ENCODE data around the gene DCLRE1B. TPM values are rescaled to one million over a fixed set of nuclear protein-coding genes. Genes with fewer than 3 reads are reported as not detected.

The DCLRE1B gene
- total RNA-seq, 1 experiment from 2014 or later, result 9.4 TPM

DNA sequence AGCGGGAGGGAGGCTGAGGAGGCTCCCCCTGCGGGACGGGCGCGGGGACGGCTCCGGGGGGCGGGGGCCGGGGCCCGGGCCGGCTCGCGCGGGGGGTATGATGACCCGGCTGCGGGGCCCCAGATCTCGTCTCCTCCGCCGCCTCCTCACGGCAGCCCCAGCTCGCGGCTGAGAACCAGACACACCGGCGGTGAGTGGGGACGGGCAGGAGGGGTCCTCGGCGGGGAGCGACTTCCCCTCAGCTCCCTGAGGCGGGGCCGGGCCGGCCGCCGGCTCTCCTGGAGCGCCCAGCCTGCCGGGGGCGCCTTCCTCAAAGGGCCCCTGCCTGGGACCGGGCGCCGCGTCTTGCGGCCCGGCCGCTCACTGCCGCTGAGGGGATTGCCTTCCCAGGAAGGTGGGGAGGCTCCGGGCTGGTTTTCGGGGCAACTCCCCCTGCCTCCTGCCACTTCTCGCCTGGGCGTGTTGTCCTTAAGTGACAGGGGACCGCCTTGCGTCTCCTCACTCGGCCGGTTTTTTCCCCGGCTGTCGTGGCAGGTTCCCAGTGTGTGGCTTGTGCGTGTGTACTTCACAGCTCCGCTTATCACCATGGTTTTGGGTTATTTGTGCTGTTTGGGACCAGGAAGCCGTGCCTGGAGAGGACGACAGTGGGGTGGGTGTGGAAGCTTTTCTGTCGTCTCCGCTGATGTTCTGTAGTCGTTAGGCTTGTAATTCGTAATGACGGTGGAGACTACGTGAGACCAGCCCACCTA, 24.8 kb downstream of the DCLRE1B start:
- Mint-ChIP-seq H3K4me3 (peak overlapping the region; percentile 93), H3K9me3 (no peaks in the 10 kb centered on the region), H3K27ac (peak overlapping the region; percentile 84), H3K36me3 (no peaks in the 10 kb centered on the region), H3K4me1 (peaks cover 36% of the 10 kb centered on the region), H3K27me3 (ENCODE audit: low read depth) (peaks cover 10% of the 10 kb centered on the region)
- DNase-seq (ENCODE audit: low spot score) (no peak), ATAC-seq (peak; percentile 36)
- POLR2A ChIA-PET, result interaction anchor here (0.5 to 2.7 kb wide), 4 partner anchors 9 to 152 kb away, joined by 4 to 23 read pairs (median 5); partner anchors contain the start of genes AP4B1 and DCLRE1B
- CTCF ChIA-PET, result interaction anchor here (0.6 to 3.4 kb wide), 6 partner anchors 10 to 95 kb away, joined by 3 to 19 read pairs (median 3); partner anchors contain the start of genes AP4B1 and DCLRE1B
- TF ChIP-seq TCF7 (CRISPR knock-in tag; IDR thresholded peaks at IDR 0.05; ENCODE audit: low read depth), result 0 out of 2 replicates have a peak, but pooled peaks have one; percentile 30
- TF ChIP-seq FOXK1 (CRISPR knock-in tag; IDR thresholded peaks at IDR 0.05), result peak; percentile 69
- TF ChIP-seq, protein P1, sequence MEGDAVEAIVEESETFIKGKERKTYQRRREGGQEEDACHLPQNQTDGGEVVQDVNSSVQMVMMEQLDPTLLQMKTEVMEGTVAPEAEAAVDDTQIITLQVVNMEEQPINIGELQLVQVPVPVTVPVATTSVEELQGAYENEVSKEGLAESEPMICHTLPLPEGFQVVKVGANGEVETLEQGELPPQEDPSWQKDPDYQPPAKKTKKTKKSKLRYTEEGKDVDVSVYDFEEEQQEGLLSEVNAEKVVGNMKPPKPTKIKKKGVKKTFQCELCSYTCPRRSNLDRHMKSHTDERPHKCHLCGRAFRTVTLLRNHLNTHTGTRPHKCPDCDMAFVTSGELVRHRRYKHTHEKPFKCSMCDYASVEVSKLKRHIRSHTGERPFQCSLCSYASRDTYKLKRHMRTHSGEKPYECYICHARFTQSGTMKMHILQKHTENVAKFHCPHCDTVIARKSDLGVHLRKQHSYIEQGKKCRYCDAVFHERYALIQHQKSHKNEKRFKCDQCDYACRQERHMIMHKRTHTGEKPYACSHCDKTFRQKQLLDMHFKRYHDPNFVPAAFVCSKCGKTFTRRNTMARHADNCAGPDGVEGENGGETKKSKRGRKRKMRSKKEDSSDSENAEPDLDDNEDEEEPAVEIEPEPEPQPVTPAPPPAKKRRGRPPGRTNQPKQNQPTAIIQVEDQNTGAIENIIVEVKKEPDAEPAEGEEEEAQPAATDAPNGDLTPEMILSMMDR (IDR thresholded peaks at IDR 0.05), result 0 out of 2 replicates have a peak, but pooled peaks have one; percentile 17
- TF ChIP-seq, protein P2, sequence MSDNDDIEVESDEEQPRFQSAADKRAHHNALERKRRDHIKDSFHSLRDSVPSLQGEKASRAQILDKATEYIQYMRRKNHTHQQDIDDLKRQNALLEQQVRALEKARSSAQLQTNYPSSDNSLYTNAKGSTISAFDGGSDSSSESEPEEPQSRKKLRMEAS (CRISPR knock-in tag; IDR thresholded peaks at IDR 0.05), result no peak

DNA sequence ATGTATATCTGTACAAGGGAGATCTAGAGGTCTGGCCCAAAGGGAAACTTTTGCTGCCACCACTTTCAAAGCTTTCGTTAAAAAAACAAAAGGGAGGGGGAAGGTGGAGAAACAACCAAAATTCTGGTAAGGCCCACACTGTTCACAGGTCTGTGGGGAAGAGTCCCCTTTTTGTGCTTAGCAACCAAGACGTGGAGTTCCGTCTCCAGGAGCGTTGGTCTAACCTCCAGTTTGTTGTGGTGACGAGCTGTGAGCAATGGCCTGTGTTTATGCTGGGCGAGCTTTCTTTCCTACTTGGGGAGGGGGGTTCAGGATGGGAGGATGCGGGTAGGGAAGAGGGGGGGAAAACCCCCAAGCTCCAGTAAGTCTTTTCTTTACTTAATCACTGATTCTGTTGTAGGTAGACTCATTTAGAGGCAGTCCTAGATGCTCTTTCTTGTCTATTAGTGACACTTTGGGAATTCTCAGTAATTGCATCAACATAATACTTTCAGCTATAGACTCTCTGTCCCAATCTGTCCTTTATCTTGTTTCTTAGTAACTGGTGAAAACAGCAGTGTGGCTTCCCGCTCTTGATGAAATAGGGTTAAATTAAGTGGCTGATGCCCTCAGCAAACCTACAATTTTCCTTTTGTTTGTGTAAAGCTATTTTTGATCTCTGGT, 25.5 kb downstream of the DCLRE1B start:
- ChIA-PET CTCF (interaction anchor here (0.6 to 3.4 kb wide), 5 partner anchors 16 to 215 kb away, joined by 3 to 19 read pairs (median 3); partner anchors contain the start of genes AP4B1 and DCLRE1B), POLR2A (interaction anchor here (0.5 to 2.7 kb wide), 4 partner anchors 10 to 657 kb away, joined by 4 to 23 read pairs (median 6); partner anchors contain the start of genes AP4B1 and DCLRE1B)
- Mint-ChIP-seq H3K4me1 (peaks cover 37% of the 10 kb centered on the region), H3K27ac (peak overlapping the region; percentile 84), H3K4me3 (peak overlapping the region; percentile 93), H3K9me3 (peaks cover 3% of the 10 kb centered on the region; the same call in 1 of the 2 replicates), H3K36me3 (no peaks in the 10 kb centered on the region), H3K27me3 (ENCODE audit: low read depth) (peaks cover 7% of the 10 kb centered on the region)
- ATAC-seq (0 out of 2 replicates have a peak, but pooled peaks have one; percentile 2), DNase-seq (ENCODE audit: low spot score) (no peak)
- TF ChIP-seq ZNF263 (CRISPR knock-in tag; IDR thresholded peaks at IDR 0.05; ENCODE audit: low read depth), result no peak
- no peak for TF ChIP-seq TEAD4 (CRISPR knock-in tag; IDR thresholded peaks at IDR 0.05)
- TF ChIP-seq SMAD3 (CRISPR knock-in tag; IDR thresholded peaks at IDR 0.05; ENCODE audit: borderline replicate concordance), result no peak
- TF ChIP-seq, protein P3, sequence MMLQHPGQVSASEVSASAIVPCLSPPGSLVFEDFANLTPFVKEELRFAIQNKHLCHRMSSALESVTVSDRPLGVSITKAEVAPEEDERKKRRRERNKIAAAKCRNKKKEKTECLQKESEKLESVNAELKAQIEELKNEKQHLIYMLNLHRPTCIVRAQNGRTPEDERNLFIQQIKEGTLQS (CRISPR knock-in tag; conservative IDR thresholded peaks at IDR 0.05), result no peak
- TF ChIP-seq ELF4 (CRISPR knock-in tag; IDR thresholded peaks at IDR 0.05; ENCODE audit: low read depth), result no peak
- TF ChIP-seq, protein P4, sequence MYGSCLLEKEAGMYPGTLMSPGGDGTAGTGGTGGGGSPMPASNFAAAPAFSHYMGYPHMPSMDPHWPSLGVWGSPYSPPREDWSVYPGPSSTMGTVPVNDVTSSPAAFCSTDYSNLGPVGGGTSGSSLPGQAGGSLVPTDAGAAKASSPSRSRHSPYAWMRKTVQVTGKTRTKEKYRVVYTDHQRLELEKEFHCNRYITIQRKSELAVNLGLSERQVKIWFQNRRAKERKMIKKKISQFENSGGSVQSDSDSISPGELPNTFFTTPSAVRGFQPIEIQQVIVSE (CRISPR knock-in tag; IDR thresholded peaks at IDR 0.05; ENCODE audit: borderline replicate concordance), result no peak
- TF ChIP-seq, protein P5, sequence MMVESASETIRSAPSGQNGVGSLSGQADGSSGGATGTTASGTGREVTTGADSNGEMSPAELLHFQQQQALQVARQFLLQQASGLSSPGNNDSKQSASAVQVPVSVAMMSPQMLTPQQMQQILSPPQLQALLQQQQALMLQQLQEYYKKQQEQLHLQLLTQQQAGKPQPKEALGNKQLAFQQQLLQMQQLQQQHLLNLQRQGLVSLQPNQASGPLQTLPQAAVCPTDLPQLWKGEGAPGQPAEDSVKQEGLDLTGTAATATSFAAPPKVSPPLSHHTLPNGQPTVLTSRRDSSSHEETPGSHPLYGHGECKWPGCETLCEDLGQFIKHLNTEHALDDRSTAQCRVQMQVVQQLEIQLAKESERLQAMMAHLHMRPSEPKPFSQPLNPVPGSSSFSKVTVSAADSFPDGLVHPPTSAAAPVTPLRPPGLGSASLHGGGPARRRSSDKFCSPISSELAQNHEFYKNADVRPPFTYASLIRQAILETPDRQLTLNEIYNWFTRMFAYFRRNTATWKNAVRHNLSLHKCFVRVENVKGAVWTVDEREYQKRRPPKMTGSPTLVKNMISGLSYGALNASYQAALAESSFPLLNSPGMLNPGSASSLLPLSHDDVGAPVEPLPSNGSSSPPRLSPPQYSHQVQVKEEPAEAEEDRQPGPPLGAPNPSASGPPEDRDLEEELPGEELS (CRISPR knock-in tag; IDR thresholded peaks at IDR 0.05), result no peak
- TF ChIP-seq, protein P6, sequence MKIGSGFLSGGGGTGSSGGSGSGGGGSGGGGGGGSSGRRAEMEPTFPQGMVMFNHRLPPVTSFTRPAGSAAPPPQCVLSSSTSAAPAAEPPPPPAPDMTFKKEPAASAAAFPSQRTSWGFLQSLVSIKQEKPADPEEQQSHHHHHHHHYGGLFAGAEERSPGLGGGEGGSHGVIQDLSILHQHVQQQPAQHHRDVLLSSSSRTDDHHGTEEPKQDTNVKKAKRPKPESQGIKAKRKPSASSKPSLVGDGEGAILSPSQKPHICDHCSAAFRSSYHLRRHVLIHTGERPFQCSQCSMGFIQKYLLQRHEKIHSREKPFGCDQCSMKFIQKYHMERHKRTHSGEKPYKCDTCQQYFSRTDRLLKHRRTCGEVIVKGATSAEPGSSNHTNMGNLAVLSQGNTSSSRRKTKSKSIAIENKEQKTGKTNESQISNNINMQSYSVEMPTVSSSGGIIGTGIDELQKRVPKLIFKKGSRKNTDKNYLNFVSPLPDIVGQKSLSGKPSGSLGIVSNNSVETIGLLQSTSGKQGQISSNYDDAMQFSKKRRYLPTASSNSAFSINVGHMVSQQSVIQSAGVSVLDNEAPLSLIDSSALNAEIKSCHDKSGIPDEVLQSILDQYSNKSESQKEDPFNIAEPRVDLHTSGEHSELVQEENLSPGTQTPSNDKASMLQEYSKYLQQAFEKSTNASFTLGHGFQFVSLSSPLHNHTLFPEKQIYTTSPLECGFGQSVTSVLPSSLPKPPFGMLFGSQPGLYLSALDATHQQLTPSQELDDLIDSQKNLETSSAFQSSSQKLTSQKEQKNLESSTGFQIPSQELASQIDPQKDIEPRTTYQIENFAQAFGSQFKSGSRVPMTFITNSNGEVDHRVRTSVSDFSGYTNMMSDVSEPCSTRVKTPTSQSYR (CRISPR knock-in tag; IDR thresholded peaks at IDR 0.05), result no peak
- TF ChIP-seq TP53 (CRISPR knock-in tag; IDR thresholded peaks at IDR 0.05), result no peak
- no peak for TF ChIP-seq ZNF219 (CRISPR knock-in tag; IDR thresholded peaks at IDR 0.05; ENCODE audit: borderline replicate concordance)
- TF ChIP-seq, protein P7, sequence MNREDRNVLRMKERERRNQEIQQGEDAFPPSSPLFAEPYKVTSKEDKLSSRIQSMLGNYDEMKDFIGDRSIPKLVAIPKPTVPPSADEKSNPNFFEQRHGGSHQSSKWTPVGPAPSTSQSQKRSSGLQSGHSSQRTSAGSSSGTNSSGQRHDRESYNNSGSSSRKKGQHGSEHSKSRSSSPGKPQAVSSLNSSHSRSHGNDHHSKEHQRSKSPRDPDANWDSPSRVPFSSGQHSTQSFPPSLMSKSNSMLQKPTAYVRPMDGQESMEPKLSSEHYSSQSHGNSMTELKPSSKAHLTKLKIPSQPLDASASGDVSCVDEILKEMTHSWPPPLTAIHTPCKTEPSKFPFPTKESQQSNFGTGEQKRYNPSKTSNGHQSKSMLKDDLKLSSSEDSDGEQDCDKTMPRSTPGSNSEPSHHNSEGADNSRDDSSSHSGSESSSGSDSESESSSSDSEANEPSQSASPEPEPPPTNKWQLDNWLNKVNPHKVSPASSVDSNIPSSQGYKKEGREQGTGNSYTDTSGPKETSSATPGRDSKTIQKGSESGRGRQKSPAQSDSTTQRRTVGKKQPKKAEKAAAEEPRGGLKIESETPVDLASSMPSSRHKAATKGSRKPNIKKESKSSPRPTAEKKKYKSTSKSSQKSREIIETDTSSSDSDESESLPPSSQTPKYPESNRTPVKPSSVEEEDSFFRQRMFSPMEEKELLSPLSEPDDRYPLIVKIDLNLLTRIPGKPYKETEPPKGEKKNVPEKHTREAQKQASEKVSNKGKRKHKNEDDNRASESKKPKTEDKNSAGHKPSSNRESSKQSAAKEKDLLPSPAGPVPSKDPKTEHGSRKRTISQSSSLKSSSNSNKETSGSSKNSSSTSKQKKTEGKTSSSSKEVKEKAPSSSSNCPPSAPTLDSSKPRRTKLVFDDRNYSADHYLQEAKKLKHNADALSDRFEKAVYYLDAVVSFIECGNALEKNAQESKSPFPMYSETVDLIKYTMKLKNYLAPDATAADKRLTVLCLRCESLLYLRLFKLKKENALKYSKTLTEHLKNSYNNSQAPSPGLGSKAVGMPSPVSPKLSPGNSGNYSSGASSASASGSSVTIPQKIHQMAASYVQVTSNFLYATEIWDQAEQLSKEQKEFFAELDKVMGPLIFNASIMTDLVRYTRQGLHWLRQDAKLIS (CRISPR knock-in tag; IDR thresholded peaks at IDR 0.05; ENCODE audit: borderline replicate concordance), result no peak
- TF ChIP-seq MXD4 (CRISPR knock-in tag; IDR thresholded peaks at IDR 0.05; ENCODE audit: borderline replicate concordance), result no peak
- TF ChIP-seq, protein P8, sequence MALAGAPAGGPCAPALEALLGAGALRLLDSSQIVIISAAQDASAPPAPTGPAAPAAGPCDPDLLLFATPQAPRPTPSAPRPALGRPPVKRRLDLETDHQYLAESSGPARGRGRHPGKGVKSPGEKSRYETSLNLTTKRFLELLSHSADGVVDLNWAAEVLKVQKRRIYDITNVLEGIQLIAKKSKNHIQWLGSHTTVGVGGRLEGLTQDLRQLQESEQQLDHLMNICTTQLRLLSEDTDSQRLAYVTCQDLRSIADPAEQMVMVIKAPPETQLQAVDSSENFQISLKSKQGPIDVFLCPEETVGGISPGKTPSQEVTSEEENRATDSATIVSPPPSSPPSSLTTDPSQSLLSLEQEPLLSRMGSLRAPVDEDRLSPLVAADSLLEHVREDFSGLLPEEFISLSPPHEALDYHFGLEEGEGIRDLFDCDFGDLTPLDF (CRISPR knock-in tag; IDR thresholded peaks at IDR 0.05), result no peak
